Measurements from ENCODE around the gene CCDC102A. TPM values are rescaled to one million over a fixed set of nuclear protein-coding genes. Genes with fewer than 3 reads are reported as not detected.

The CCDC102A gene
- total and polyA plus RNA-seq, 9 of the 15 experiments (the other 6 are each of a cell fraction or from before 2014, with no cell fraction given) = 0.03 to 4.9 (median 1.4) TPM

DNA sequence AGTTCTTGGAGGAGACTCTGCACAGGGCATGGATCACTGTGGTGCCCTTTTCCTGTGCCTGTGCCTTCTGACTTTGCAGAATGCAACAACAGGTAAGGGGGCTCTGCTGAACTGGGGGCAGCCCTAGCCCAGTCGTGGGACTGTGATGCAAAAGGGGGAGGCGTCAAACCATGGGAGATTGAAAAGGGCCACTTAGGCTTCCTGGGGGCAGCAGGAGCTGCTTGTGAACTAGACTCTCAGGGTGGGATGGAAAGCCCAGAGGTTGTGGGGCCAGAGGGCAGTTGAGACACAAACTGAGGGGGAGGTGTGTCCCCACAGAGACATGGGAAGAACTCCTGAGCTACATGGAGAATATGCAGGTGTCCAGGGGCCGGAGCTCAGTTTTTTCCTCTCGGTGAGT lies 25.7 kb upstream of the CCDC102A start:
- no TSS peak for BruUV-seq (replicated peaks)
- POLR2A ChIA-PET = no interaction called here
- Histone ChIP-seq H3K79me2 (ENCODE audit: control insufficient read depth, insufficient read depth, low read length) (no peaks in the 10 kb centered on the region), H4K20me1 (replicated peaks; ENCODE audit: control insufficient read depth, insufficient read depth, low read length) (no peaks in the 10 kb centered on the region; the same call in 1 of the 2 replicates), H3K9me3 (replicated peaks; ENCODE audit: control insufficient read depth, insufficient read depth, low read depth, low read length) (no peaks in the 10 kb centered on the region), H2AFZ (ENCODE audit: low read depth, low read length) (no peak overlapping the region), H3K4me2 (ENCODE audit: insufficient read depth, low read length) (no peak overlapping the region), H3K9ac (ENCODE audit: insufficient read depth in 1 of 2, low read depth in 2 of 2, low read length in 2 of 2) (no peak overlapping the region), H3K4me1 (replicated peaks in 1 of 2; ENCODE audit: control insufficient read depth in 2 of 2, insufficient read depth in 2 of 2, low read length in 2 of 2) (peaks cover 0 to 10% of the 10 kb centered on the region in 2 experiments; a peak in 3 of 5 replicates), H3K27ac (ENCODE audit: extremely low read depth, low read depth, low read length) (no peak overlapping the region), H3K36me3 (ENCODE audit: control insufficient read depth, insufficient read depth, low read length) (no peaks in the 10 kb centered on the region), H3K4me3 (no peak overlapping the region), H3K27me3 (ENCODE audit: control insufficient read depth in 2 of 2, insufficient read depth in 2 of 2, low read length in 2 of 2) (peaks cover 14 to 47% of the 10 kb centered on the region in 2 experiments), H3K9me1 (ENCODE audit: control insufficient read depth, insufficient read depth, low read length) (no peaks in the 10 kb centered on the region)
- DNase-seq (ENCODE audit: extremely low read depth in 1 of 4, low spot score in 3 of 4) (no peak), FAIRE-seq (no peak), ATAC-seq (no peak)
- TF ChIP-seq TAF15 (IDR thresholded peaks at IDR 0.05; ENCODE audit: low read depth, low read length) (no peak), JUNB (CRISPR knock-in tag; conservative IDR thresholded peaks at IDR 0.05) (no peak), PHF8 (IDR thresholded peaks at IDR 0.05; ENCODE audit: borderline replicate concordance, low read length) (no peak), ERF (CRISPR knock-in tag; IDR thresholded peaks at IDR 0.05) (no peak), SP2 (IDR thresholded peaks at IDR 0.05; ENCODE audit: extremely low read depth, low read depth, low read length, poor library complexity, severe bottlenecking) (no peak), ZSCAN32 (CRISPR knock-in tag; IDR thresholded peaks at IDR 0.05) (no peak), MXI1 (IDR thresholded peaks at IDR 0.05; ENCODE audit: low read depth, low read length) (no peak), MAFK (IDR thresholded peaks at IDR 0.05; ENCODE audit: low read length) (no peak), SMARCA5 (IDR thresholded peaks at IDR 0.05) (no peak), RBM34 (IDR thresholded peaks at IDR 0.05; ENCODE audit: borderline replicate concordance, insufficient read depth, low read length) (no peak), THRA (IDR thresholded peaks at IDR 0.05) (no peak)
- TF ChIP-seq, protein P1, sequence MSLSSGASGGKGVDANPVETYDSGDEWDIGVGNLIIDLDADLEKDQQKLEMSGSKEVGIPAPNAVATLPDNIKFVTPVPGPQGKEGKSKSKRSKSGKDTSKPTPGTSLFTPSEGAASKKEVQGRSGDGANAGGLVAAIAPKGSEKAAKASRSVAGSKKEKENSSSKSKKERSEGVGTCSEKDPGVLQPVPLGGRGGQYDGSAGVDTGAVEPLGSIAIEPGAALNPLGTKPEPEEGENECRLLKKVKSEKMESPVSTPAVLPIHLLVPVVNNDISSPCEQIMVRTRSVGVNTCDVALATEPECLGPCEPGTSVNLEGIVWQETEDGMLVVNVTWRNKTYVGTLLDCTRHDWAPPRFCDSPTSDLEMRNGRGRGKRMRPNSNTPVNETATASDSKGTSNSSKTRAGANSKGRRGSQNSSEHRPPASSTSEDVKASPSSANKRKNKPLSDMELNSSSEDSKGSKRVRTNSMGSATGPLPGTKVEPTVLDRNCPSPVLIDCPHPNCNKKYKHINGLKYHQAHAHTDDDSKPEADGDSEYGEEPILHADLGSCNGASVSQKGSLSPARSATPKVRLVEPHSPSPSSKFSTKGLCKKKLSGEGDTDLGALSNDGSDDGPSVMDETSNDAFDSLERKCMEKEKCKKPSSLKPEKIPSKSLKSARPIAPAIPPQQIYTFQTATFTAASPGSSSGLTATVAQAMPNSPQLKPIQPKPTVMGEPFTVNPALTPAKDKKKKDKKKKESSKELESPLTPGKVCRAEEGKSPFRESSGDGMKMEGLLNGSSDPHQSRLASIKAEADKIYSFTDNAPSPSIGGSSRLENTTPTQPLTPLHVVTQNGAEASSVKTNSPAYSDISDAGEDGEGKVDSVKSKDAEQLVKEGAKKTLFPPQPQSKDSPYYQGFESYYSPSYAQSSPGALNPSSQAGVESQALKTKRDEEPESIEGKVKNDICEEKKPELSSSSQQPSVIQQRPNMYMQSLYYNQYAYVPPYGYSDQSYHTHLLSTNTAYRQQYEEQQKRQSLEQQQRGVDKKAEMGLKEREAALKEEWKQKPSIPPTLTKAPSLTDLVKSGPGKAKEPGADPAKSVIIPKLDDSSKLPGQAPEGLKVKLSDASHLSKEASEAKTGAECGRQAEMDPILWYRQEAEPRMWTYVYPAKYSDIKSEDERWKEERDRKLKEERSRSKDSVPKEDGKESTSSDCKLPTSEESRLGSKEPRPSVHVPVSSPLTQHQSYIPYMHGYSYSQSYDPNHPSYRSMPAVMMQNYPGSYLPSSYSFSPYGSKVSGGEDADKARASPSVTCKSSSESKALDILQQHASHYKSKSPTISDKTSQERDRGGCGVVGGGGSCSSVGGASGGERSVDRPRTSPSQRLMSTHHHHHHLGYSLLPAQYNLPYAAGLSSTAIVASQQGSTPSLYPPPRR (CRISPR knock-in tag; IDR thresholded peaks at IDR 0.05; ENCODE audit: borderline replicate concordance) = no peak
- TF ChIP-seq, protein P2, sequence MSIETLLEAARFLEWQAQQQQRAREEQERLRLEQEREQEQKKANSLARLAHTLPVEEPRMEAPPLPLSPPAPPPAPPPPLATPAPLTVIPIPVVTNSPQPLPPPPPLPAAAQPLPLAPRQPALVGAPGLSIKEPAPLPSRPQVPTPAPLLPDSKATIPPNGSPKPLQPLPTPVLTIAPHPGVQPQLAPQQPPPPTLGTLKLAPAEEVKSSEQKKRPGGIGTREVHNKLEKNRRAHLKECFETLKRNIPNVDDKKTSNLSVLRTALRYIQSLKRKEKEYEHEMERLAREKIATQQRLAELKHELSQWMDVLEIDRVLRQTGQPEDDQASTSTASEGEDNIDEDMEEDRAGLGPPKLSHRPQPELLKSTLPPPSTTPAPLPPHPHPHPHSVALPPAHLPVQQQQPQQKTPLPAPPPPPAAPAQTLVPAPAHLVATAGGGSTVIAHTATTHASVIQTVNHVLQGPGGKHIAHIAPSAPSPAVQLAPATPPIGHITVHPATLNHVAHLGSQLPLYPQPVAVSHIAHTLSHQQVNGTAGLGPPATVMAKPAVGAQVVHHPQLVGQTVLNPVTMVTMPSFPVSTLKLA (conservative IDR thresholded peaks at IDR 0.05) = no peak
- intact Hi-C loops (cut with micrococcal nuclease) = no loop called here
- CTCF ChIA-PET (ENCODE audit: low intra/inter-chr PET ratio) = no interaction called here
- in situ Hi-C loops (cut with MboI) = no loop called here
- 12% methylated on average over 3 of the region's 4 CpGs for WGBS (ENCODE audit: insufficient coverage, low coverage, missing lambda C conversion rate)

Measured in K562 (cell line).